ENCODE data around the gene DNAH2. TPM values are rescaled to one million over a fixed set of nuclear protein-coding genes. Genes with fewer than 3 reads are reported as not detected.

DNAH2 gene
- total and polyA plus RNA-seq, 2 experiments from 2014 or later = 0.38 TPM; not detected in 1

GRCh38 chr17:7839190-7839875 lies 121.8 kb downstream of the DNAH2 start:
- Mint-ChIP-seq H3K27me3 (ENCODE audit: insufficient read depth, low read depth, poor library complexity) (peaks cover 69% of the 10 kb centered on the region), H3K4me3 (no peak overlapping the region), H3K4me1 (peaks cover 40% of the 10 kb centered on the region), H3K27ac (no peak overlapping the region), H3K9me3 (no peaks in the 10 kb centered on the region; the same call in 1 of the 3 replicates), H3K36me3 (ENCODE audit: low read depth) (peaks cover 2% of the 10 kb centered on the region; the same call in 1 of the 3 replicates)
- TF ChIP-seq ETS1 (IDR thresholded peaks at IDR 0.05) (no peak), NANOG (IDR thresholded peaks at IDR 0.05; ENCODE audit: borderline replicate concordance) (no peak), ZNF462 (CRISPR knock-in tag; IDR thresholded peaks at IDR 0.05) (no peak), REST (IDR thresholded peaks at IDR 0.05; ENCODE audit: unreplicated experiment) (no peak), ZNF114 (CRISPR knock-in tag; IDR thresholded peaks at IDR 0.05) (no peak)
- no peak overlapping the region for H2AFZ ChIP-seq
- DNase-seq (ENCODE audit: low spot score) = no peak
- peaks cover 78% of the 10 kb centered on the region for H3K27me3 ChIP-seq (ENCODE audit: insufficient read depth)
- no peak overlapping the region for H3K4me3 ChIP-seq
- no peak overlapping the region for H3K4me2 ChIP-seq
- H3K27ac ChIP-seq (ENCODE audit: low read depth) = no peak overlapping the region
- ATAC-seq = no peak
- peaks cover 30% of the 10 kb centered on the region for H3F3A ChIP-seq (replicated peaks; ENCODE audit: low read depth)
- peaks cover 27% of the 10 kb centered on the region for H3K4me1 ChIP-seq (ENCODE audit: insufficient read depth)
- no peaks in the 10 kb centered on the region for H3K79me2 ChIP-seq (replicated peaks; ENCODE audit: insufficient read depth)
- H4K20me1 ChIP-seq (replicated peaks; ENCODE audit: insufficient read depth) = peaks cover 13% of the 10 kb centered on the region
- H3K9me2 ChIP-seq (ENCODE audit: insufficient read depth) = no peaks in the 10 kb centered on the region
- H3K36me3 ChIP-seq (ENCODE audit: insufficient read depth) = peaks cover 6% of the 10 kb centered on the region; the same call in 1 of the 2 replicates

All from GM23338 (cell line).